Measurements from ENCODE around the gene STOML1. TPM values are rescaled to one million over a fixed set of nuclear protein-coding genes. Genes with fewer than 3 reads are reported as not detected.

Gene STOML1
- total RNA-seq, 2 donors from 2014 or later, result 4.4 to 5.5 TPM

DNA sequence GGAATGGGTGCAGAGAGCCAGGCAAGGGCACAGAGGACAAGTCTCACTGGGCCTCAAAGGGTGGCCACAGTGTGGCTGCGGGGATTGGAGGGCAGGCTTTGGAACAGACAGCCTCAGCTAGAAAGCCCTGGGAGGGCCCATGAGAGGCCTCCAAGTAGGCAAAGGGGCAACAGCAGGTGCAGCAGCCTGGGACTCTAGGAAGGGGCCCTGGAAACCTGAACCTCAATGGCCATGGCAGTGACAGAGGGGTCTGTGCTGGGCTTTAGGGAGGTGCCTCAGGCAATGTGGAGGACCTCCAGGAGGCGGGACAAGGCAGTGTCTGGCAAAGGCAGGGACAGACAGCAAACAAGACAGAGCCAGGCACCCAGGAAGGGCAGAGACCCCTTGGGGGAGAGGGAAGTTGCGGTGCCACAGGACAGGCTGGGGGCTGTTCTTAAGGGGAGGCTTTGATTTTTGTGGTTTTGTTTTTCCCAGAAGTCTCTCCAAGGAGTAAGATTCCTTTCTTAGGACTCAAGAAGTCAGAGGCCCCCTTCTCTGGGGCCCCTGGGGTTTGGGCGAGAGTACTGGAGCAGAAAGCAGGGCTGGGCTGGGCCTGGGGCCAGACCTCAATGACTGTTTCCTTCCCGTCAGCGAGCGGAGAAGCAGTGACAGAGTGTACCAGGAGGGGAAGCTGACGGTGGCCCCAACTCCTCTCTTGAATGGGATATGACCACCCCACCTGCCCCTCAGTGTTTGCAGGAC is 9.7 kb downstream of the STOML1 start:
- 89 to 92% methylated on average over 3 to 8 of the region's 8 CpGs for WGBS, 2 experiments (ENCODE audit: insufficient coverage in 1 of 2, insufficient read length in 1 of 2)
- no peak for DNase-seq
- H3K36me3 Mint-ChIP-seq (ENCODE audit: low read depth), result no peaks in the 10 kb centered on the region
- H3K4me3 ChIP-seq (ENCODE audit: low read length), result no peak overlapping the region
- no peak overlapping the region for H3K4me3 Mint-ChIP-seq
- no peaks in the 10 kb centered on the region for H3K36me3 ChIP-seq (ENCODE audit: control insufficient read depth, insufficient read depth, low read length)
- no peak overlapping the region for H3K9ac ChIP-seq (ENCODE audit: extremely low read depth, low read length, poor library complexity, severe bottlenecking)
- peaks cover 10% of the 10 kb centered on the region for H3K27me3 ChIP-seq (ENCODE audit: control insufficient read depth, insufficient read depth, low read length, poor library complexity, severe bottlenecking)
- H3K4me1 ChIP-seq (ENCODE audit: control insufficient read depth, insufficient read depth, low read length), result no peaks in the 10 kb centered on the region
- no peak overlapping the region for H3K27ac ChIP-seq (ENCODE audit: low read depth, low read length)
- no peaks in the 10 kb centered on the region for H3K4me1 Mint-ChIP-seq
- peaks cover 3% of the 10 kb centered on the region for H3K27me3 Mint-ChIP-seq (ENCODE audit: insufficient read depth)
- H3K9me3 ChIP-seq (ENCODE audit: control insufficient read depth, low read length), result no peaks in the 10 kb centered on the region
- TF ChIP-seq, protein P1, sequence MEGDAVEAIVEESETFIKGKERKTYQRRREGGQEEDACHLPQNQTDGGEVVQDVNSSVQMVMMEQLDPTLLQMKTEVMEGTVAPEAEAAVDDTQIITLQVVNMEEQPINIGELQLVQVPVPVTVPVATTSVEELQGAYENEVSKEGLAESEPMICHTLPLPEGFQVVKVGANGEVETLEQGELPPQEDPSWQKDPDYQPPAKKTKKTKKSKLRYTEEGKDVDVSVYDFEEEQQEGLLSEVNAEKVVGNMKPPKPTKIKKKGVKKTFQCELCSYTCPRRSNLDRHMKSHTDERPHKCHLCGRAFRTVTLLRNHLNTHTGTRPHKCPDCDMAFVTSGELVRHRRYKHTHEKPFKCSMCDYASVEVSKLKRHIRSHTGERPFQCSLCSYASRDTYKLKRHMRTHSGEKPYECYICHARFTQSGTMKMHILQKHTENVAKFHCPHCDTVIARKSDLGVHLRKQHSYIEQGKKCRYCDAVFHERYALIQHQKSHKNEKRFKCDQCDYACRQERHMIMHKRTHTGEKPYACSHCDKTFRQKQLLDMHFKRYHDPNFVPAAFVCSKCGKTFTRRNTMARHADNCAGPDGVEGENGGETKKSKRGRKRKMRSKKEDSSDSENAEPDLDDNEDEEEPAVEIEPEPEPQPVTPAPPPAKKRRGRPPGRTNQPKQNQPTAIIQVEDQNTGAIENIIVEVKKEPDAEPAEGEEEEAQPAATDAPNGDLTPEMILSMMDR (conservative IDR thresholded peaks at IDR 0.05), result no peak
- H3K27ac Mint-ChIP-seq, result no peak overlapping the region
- H3K9me3 Mint-ChIP-seq, result no peaks in the 10 kb centered on the region

DNA sequence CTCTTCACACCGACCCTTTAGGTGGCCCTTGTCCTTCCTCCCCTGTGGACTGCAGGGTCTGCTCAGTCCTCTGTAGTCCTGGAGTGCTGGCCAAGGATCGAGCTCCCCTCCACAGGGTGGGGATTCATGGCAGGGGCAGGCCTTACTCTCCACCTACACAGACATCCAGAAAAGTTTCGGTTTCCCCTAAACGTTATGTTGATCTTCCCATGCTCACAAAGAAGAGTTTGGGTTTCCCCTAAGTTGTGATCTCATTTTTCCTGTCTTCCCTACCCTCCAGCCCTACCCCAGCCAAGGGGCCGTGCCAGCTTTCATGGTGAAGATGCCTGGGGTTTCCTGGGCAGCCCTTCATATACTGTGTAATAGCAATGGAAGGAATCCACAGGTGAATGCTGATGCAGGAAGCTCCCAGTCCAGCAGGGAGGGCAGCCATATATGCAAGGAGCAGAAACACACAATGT is 10.3 kb downstream of the STOML1 start:
- no peak for DNase-seq
- WGBS, 2 experiments (ENCODE audit: insufficient coverage in 1 of 2, insufficient read length in 1 of 2), result 81 to 85% methylated on average over 5 of the region's 5 CpGs
- H3K4me1 Mint-ChIP-seq, result no peaks in the 10 kb centered on the region
- Histone ChIP-seq H3K27ac (ENCODE audit: low read depth, low read length) (no peak overlapping the region), H3K9me3 (ENCODE audit: control insufficient read depth, low read length) (no peaks in the 10 kb centered on the region), H3K9ac (ENCODE audit: extremely low read depth, low read length, poor library complexity, severe bottlenecking) (no peak overlapping the region), H3K4me3 (ENCODE audit: low read length) (no peak overlapping the region), H3K27me3 (ENCODE audit: control insufficient read depth, insufficient read depth, low read length, poor library complexity, severe bottlenecking) (peaks cover 10% of the 10 kb centered on the region), H3K4me1 (ENCODE audit: control insufficient read depth, insufficient read depth, low read length) (no peaks in the 10 kb centered on the region), H3K36me3 (ENCODE audit: control insufficient read depth, insufficient read depth, low read length) (no peaks in the 10 kb centered on the region)
- no peak overlapping the region for H3K27ac Mint-ChIP-seq
- no peaks in the 10 kb centered on the region for H3K36me3 Mint-ChIP-seq (ENCODE audit: low read depth)
- TF ChIP-seq, protein P1 (conservative IDR thresholded peaks at IDR 0.05), result no peak
- H3K4me3 Mint-ChIP-seq, result no peak overlapping the region
- H3K27me3 Mint-ChIP-seq (ENCODE audit: insufficient read depth), result peaks cover 3% of the 10 kb centered on the region
- H3K9me3 Mint-ChIP-seq, result no peaks in the 10 kb centered on the region

DNA sequence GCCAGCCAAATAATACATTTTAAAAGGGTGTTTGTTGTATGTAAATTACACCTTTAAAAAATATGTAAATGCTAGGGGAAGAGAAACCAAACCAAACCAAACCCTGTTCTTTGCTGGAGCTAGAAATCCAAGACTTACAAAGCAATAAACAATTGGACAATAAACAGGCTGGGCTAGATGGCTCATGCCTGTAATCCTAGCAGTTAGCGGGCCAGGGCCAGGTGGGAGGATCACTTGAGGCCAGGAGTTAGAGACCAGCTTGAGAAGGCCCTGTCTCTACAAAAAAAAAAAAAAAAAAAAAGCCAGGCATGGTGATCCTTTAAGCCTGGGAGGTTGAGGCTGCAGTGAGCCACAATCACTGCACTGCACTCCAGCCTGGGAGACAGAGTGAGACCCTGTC is 12.5 kb downstream of the STOML1 start:
- Histone ChIP-seq H3K4me1 (ENCODE audit: control insufficient read depth, insufficient read depth, low read length) (no peaks in the 10 kb centered on the region), H3K9me3 (ENCODE audit: control insufficient read depth, low read length) (no peaks in the 10 kb centered on the region), H3K36me3 (ENCODE audit: control insufficient read depth, insufficient read depth, low read length) (no peaks in the 10 kb centered on the region), H3K9ac (ENCODE audit: extremely low read depth, low read length, poor library complexity, severe bottlenecking) (no peak overlapping the region), H3K4me3 (ENCODE audit: low read length) (no peak overlapping the region), H3K27me3 (ENCODE audit: control insufficient read depth, insufficient read depth, low read length, poor library complexity, severe bottlenecking) (peaks cover 10% of the 10 kb centered on the region), H3K27ac (ENCODE audit: low read depth, low read length) (no peak overlapping the region)
- TF ChIP-seq, protein P1 (conservative IDR thresholded peaks at IDR 0.05), result no peak
- Mint-ChIP-seq H3K4me3 (no peak overlapping the region), H3K27ac (no peak overlapping the region), H3K4me1 (no peaks in the 10 kb centered on the region), H3K27me3 (ENCODE audit: insufficient read depth) (peaks cover 9% of the 10 kb centered on the region), H3K9me3 (no peaks in the 10 kb centered on the region), H3K36me3 (ENCODE audit: low read depth) (no peaks in the 10 kb centered on the region)
- 84% methylated on average over 1 of the region's 1 CpG; no CpG with 5 or more reads in 1 of the 2 experiments for WGBS, 2 experiments (ENCODE audit: insufficient coverage in 1 of 2, insufficient read length in 1 of 2)
- peak; percentile 37 for DNase-seq

All from endodermal cell (in vitro differentiated cells).